GM18507 (cell line): Measurements from ENCODE around the gene DAB2.

Experiments used
- DNase-seq: peaks from one replicate; pipeline ENCODE4 v3.0.0; 2011; ENCODE audit warnings: low read depth; ENCODE audit not compliant: insufficient read length; ENCODE audit errors: extremely low spot score
- FAIRE-seq: peaks from 2 replicates; lab custom pipeline; 2011; peaks lifted over from hg19 to GRCh38; lab: Jason Lieb, UNC

DAB2 gene

GRCh38 chr5:39424736-39425637 lies at the start of gene DAB2:
DAB2 (minus strand) TSS chr5:39424980; CDS start chr5:39394320, 30,660 bp downstream.
- FAIRE-seq (no peak), DNase-seq (no peak)

DNA sequence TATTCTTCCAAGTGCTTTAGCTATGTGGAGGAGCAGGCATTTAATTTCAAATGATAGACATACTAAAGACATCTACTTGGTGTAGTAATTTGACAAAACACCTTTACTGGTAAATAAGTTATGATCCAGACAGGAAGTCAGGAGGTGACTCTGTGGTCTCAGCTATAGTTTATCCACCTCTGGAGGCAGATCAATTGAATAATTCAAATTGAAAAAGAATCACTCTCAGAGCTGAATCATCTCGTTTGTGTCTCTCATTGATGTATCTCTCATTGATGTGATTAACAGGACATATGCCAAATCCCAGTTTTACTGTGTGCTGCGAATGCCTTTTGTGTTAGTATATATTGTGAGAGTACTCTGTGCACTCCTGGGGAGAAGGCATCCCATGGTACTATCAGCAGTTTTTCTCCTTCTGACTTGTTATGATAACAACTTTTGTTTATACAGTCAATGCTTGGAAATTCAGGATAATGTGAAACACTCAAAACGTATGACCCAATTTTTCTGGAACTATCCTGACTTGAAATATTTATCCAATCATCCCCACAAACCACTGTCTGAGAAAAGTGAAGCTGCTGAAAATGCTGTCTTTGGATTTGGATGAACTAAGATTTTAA lies 48.5 kb upstream of the DAB2 start:
- no peak for DNase-seq
- no peak for FAIRE-seq

DNA sequence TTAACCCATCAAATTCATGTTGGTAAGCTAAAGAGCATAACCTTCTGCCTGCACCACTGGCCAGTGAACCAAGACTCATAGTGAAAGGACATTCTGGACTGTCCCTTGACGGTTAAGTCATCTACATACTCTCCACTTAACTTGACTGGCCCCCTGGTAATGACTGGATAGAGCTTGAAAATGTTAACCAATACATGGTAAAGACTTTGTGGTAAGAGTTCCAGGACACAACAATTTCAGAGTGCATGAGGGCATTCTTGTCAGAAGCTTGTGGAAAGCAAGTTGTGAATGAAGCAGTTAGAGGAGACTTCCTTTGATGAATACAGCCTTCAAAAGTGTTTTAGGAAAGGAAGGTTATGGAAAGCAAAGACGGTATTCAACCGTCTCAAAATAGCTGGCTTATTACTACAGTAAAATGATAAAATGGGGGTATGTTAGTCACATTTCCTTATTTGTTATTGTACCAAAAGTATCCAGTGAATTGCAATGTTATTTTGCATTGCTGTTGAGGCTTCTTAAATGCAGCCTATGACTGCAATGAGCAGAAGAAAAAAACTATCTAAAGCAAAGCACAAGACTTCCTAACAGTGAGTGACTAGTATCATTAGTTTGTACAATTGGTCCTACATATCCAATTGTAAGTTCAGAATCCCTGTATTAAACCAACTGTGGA lies 47.2 kb upstream of the DAB2 start:
- DNase-seq: no peak
- no peak for FAIRE-seq

DNA sequence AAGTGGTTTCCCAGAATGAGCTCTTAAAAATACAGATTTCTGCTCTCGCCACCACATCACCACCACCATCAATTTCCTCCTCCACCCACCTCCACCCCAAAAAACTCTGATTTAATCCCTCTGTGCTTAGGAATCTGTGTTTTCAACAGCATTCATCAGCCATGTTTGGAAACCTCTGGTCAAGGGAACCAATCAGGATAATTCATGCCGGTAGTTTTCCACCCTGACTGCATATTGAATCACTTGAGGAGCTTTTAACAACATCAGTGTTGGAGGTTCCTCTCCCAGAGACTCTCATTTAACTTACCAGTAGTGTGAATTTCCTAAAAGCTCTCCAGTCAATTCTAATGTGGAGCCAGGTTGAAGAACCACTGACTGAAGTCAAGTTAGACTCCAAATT lies 46.0 kb upstream of the DAB2 start:
- FAIRE-seq (no peak), DNase-seq (no peak)

- DNase-seq: no peak
- FAIRE-seq: no peak
Measured at GRCh38 chr5:39469777-39470415, 45.1 kb upstream of the DAB2 start.

DNA sequence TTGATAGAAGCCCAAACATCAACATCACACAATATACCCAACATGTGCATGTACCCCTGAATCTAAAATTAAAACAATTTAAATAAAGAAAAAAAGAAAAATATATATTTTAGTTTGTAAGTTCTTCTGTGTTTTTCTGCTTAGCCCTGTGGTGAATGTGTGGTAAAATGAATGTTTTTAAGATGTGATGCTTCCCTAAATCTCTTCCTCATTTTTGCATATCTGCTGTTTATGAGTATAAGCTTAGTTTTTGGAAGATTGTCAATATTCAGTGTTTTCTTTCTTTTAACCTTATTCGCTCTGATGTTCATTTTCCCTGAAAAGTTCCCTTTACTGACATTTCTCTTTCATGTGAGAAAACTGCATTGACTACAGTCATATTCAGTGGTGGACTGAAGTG lies 44.4 kb upstream of the DAB2 start:
- no peak for FAIRE-seq
- DNase-seq: no peak

- no peak for DNase-seq
- no peak for FAIRE-seq
Measured at GRCh38 chr5:39466846-39467245, 42.1 kb upstream of the DAB2 start.

DNA sequence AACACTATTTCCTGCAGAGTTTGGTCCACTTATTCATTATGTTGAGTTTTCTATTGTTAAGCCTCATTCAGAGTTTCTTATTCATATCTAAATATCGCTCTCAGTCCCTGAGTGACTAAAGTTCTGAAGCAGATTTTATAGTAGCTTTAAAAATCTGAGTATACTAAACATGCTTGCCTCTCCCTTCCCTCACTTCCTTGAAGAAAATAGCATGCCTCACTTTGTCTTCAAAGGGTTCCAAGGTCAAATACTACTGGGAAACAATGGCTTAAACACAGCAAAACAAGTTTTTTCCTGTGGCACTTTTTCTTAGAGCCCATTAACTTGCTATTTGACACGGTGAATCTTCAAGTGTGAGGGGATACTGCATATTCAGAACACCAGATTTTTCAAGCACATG lies 41.1 kb upstream of the DAB2 start:
- DNase-seq: no peak
- FAIRE-seq: no peak

- DNase-seq: no peak
- no peak for FAIRE-seq
Measured at GRCh38 chr5:39465097-39465496, 40.3 kb upstream of the DAB2 start.

DNA sequence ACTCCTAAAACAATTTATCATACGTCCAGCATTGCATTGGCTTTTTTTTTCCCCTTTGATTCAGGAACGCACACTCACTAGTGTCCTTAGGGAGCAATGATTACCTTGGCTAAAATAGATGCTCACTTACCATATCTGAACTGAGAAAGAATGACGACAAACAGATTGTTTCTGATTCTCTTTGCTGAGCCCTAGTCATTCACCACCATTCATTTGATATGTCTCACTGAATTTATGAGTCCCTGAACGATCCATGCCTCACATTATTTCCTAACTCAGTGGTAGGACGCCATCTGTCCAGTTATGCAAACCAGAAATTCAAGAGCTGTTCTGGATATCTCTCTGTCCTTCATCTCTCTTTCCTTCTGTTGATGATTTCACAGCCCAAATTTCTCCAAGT lies 39.3 kb upstream of the DAB2 start:
- DNase-seq (no peak), FAIRE-seq (no peak)

DNA sequence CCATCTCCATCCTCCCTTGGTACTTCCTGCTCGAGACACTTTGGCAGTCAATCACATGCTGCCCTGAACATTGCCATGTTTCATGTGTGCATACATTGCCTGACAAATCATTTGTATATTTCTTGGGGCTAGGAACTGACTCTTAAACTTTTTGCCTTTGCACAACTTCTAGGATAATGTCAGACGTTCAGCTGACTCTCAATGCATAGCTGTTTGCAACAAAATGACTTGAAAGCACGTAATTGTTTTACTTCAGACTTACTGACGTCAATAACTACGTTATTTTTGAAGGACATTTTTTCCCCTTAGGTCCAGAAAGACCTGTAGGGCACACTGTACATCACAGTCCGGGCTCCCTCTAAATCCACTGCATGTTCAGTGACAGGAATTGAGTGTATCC lies 37.4 kb upstream of the DAB2 start:
- FAIRE-seq: no peak
- no peak for DNase-seq

DNA sequence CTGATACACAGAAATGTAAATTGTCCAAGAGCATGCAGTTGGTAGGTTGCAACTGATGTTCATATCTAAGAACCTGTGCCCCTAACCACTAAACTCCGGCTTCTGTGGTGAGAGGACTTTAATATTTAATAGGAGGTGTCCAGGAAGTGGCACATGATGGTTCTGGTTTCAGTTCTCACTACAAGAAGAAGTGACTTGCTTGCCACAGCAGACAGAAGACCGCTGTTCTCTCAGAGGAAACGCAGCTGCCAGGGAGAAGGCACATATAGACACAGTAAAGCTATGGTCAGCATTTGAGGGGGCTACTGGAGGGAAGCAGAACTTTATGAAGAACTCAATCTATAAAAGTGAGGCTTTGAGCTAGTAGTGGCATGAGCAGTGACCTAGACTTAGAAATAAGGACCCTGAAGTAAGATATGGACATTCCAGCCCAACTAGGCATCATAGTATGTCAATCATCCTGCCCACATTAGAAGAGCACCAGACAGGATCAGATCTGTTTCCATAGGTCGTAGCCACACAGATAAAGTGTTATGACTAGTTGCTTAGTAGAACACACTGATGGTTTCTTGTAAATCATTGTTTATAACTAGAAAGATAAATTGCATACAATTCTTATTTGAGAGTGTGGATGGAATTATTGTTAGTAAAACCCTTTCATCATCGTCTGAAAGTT lies 36.4 kb upstream of the DAB2 start:
- FAIRE-seq: peak; percentile 81
- peak; percentile 8 for DNase-seq

GRCh38 chr5:39459907-39460306 lies 35.1 kb upstream of the DAB2 start:
- FAIRE-seq (no peak), DNase-seq (no peak)

DNA sequence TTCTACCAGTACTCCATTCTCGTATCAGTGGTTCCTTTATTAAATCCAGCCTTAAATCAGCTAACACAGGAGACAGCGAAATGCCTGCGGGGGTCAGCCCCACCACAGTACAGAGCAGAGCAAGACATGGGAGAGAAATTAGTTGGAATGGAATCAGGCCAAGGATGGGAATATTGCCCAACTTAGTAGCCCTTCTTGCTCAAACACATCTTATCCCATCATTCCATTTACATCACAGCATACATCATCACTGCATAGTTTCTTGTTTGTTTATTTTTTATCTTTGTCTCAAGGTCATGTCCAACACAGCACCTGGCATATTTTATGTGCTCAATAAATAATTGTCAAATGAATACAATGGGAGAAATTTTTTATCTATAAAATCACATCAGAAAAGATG lies 34.3 kb upstream of the DAB2 start:
- FAIRE-seq (no peak), DNase-seq (no peak)

- FAIRE-seq: no peak
- DNase-seq: no peak
Measured at GRCh38 chr5:39455645-39456044, 30.9 kb upstream of the DAB2 start.

DNA sequence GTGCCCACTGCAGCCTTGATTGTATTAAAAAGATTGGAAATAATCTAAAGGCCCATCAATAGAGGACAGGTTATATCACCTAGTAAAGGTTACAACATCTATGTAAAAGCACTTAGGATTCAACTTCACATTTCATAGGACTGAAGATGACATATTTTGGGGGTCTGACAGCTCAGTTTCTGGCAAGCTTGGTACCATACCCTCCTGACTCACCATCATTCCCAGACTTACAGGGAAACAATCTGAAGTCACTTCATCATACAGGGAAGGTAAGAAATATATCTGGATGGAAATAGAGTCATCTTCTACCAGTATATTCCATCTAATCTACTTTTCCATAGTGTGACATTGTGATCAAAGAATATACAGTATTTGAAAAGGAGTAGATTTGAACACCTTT lies 28.8 kb upstream of the DAB2 start:
- FAIRE-seq: no peak
- DNase-seq: no peak

DNA sequence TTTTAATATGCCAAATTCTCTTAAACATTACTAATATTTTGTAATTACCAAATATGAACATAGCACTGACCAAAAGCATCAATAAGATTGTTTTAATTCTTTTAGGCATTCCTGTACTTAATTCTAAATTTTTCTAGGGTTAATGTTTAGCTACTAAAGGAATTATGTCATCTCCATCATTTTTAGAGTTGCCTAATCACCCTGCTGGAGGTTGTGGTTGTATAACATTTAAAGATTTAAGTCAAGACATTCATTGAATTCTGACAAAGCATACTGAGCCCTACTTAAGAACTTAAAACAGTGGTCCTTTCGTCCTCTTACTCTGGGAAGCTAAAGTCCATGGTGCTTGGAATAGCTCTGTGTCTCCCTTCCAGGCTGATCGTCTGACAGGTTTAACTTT lies 28.1 kb upstream of the DAB2 start:
- no peak for DNase-seq
- FAIRE-seq: no peak

- DNase-seq: no peak
- FAIRE-seq: no peak
Measured at GRCh38 chr5:39451276-39451941, 26.6 kb upstream of the DAB2 start.

GRCh38 chr5:39450487-39450886 lies 25.7 kb upstream of the DAB2 start:
- no peak for DNase-seq
- no peak for FAIRE-seq
